ENCODE data around the gene MKX. TPM values are rescaled to one million over a fixed set of nuclear protein-coding genes. Genes with fewer than 3 reads are reported as not detected.

The MKX gene
- polyA plus RNA-seq, 10 donors: 1.0 to 15.6 (median 8.3) TPM

Other genes with a start within 250 kb of the MKX start
- 100 to 1,000 TPM in 7 of 10 donors, 10 to 100 TPM in 3; 95.2 to 115 (median 108) TPM for gene RAB18, start 241.5 kb downstream of the MKX start, polyA plus RNA-seq (ENCODE audit: insufficient read length in 10 of 10)